HG03066 (cell line): ENCODE measurements around the gene DHX32.

Experiments
- ATAC-seq: cut with Tn5 transposase; IDR thresholded peaks from one replicate; pipeline ENCODE4 v1.9.1; 2021; ENCODE audit warnings: low read depth; ENCODE audit not compliant: unreplicated experiment

Gene DHX32

GRCh38 chr10:125850766-125851731 lies 30.0 kb downstream of the DHX32 start:
- ATAC-seq: no peak

DNA sequence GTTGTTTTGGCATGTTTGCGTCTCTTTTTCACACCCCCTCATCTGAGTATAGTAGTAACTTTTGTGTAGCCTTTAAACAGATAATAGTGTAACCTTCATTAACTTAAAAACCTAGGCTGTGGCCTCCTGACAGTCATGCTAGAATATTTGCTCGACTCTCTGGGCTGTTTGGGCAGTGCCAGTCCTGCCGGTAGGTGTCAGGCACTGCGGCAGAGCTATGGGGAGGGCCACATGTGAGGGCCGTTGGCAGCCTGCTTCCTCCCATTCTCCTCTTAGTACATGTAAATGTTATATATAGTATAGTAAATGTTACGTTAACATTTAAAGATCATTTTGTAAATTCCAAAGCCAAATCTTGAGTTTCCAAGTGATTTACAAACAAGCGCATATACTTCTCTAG lies 31.6 kb downstream of the DHX32 start:
- ATAC-seq: no peak

DNA sequence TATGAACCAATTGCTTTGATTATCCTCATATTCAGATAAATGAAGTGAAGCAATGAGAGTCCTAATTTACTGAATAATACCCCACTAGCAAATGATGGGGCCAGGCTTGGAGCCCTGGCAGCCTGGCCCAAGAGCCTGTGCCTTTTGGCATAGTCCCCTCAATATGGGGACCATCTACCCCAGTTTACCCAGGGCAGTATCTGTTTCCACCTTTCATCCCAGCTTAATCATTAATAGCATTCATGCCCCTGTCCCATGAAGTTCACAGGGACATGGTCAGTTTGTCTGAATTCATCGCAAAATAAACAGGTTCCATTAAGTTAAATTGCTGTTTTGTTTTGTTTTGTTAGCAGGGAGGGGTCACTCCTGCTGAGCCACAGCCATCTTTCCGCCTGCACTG lies 32.2 kb downstream of the DHX32 start:
- ATAC-seq: no peak

GRCh38 chr10:125848371-125848770 lies 32.7 kb downstream of the DHX32 start:
- no peak for ATAC-seq

DNA sequence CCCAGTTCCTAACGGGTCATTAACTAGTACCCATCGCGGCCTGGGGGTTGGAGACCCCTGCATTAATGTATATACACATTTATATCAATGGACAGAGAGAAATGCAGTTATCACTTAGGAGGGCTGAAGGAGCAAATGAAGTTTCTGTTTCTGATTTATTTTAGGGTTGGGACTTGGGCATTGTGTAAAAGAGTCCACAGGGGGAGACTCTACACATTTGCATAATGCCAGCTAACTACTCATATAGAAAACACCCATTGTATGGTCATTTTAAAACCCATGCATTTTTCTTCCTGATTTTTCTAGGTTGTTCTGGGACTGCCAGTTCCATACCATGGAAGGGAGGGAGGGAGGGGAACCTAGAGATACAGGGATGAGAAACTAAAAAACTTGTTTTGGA lies 34.2 kb downstream of the DHX32 start:
- no peak for ATAC-seq

DNA sequence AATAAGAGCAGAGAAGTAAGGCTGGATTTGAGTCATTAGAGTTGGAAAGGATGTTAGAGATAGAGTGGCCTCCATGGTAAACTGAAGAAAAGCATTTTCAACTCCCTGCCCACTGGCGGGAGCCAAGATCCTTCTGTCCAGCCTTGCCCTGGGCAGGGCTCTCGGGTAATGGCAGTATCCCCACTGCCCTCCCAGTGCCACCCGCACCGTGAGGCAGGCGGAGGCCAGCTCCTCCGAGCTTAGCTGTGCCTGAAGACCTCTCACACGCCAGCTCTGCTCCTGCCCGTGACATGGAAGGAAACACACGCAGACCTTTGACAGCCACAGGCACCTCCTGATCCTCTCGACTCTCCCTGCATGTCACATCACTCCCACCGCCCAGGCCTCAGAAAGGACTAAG lies 35.5 kb downstream of the DHX32 start:
- no peak for ATAC-seq

DNA sequence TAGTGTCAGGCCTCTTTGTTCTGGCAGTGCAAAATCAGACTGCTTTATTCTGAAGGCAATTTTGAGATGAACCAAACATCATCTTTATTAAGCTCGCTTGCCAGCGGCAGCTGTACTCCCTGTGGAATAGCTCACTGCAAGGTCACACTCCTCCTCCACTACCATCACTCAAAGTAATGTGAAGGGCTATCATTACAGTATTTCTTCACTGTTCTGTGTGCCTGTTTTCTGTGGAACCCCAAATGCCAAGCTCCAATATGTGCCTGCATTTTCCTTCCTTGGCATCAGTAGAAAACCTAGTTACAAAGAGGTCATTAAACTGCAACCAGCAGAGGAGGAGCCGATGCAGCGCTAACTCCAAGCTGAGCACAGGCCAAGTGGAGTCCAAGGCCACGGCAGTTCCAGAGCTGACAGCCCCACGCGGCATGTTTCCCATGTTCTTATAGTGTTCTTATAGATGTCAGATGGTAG lies 36.3 kb downstream of the DHX32 start:
- ATAC-seq: no peak

- ATAC-seq: no peak
Measured at GRCh38 chr10:125843603-125844329, 37.3 kb downstream of the DHX32 start.

DNA sequence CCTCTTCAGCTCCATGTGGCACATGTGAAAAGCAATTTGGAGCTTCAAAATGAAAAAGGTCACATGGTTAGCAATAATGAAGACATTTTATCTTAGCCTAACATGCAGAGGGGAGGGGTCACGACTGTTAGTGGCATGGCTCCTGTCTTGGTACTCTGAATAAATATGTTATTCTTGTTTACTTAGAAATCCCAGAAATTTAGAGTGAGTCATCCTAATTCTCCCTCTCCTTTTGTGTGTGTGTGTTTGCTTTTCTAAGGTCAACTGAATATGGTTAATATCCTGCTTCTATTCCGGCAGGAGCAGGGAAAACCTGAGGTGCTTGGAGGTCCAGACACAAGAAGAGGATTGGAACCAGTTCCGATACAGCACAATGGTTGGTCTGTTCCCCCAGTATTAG lies 40.1 kb downstream of the DHX32 start:
- no peak for ATAC-seq

GRCh38 chr10:125840406-125840805 lies 40.7 kb downstream of the DHX32 start:
- ATAC-seq: no peak

GRCh38 chr10:125838802-125839575 lies 42.1 kb downstream of the DHX32 start:
- ATAC-seq: no peak

DNA sequence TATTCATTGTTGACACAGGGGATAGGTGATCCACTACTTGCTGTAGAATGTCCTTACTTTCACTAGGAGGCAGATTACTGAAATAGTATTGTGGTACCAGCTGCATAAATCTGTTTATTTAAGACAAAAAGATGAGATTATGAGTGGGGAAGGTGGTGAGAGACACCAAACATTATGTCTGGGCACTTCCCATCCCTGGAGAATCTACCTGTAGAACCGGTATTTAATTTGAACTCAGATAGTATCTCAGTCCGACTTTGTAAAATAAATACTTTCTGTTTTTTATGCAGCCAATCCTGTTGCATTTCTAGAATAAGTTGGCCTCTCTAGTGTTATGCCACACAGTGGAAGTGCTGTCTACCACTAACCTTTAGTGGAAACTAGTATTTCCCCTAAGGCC lies 44.3 kb downstream of the DHX32 start:
- ATAC-seq: no peak

GRCh38 chr10:125828311-125828710 lies 52.8 kb downstream of the DHX32 start:
- ATAC-seq: no peak

- ATAC-seq: no peak
Measured at GRCh38 chr10:125827133-125827532, 54.0 kb downstream of the DHX32 start.

- no peak for ATAC-seq
Measured at GRCh38 chr10:125824736-125825135, 56.4 kb downstream of the DHX32 start.

- no peak for ATAC-seq
Measured at GRCh38 chr10:125823663-125824251, 57.3 kb downstream of the DHX32 start.

DNA sequence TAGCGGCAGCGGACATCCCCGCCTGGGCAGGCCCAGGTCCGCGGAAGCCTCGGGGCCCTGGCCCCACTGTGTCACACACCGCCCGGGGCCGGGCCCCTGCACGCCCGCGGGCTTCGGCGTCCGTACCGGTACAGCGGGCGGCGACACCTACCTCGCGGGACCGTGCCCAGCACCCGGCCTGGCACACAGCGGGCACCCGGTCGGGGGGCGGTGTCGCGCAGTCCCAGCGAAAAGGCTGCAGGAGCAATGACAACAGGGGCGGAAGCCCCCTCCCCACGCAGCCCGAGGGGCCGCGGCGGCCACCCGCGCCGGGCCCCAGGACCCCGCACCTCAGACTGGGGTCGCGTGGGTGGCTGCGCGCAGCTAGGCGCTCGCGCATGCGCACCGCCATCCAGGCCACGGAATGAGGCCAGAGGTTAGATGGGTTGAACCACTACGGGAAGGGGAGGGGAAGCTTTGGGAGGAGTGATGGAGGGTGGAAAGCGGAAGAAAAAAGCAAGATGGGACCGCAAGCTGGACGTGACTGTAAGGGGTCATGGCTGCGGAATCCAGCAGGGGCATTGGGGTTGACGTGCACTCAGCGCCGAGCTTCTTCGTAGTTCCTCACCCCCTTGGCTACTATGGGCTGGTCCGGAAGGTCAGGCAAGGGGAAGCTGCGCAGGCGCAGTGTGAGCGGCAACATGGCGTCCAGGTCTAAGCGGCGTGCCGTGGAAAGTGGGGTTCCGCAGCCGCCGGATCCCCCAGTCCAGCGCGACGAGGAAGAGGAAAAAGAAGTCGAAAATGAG lies 58.0 kb downstream of the DHX32 start, which contains the start of the genes BCCIP and UROS:
TSS of gene BCCIP (plus strand) at position 669 of the 785 bp plus-strand sequence. CDS start at position 681, 12 bp downstream.
TSS of gene UROS (minus strand) at position 381 of the 785 bp plus-strand sequence. CDS start 6,759 bp downstream, outside the sequence.
- ATAC-seq: peak; percentile 74

- ATAC-seq: peak; percentile 45
Measured at GRCh38 chr10:125820701-125821100, 60.4 kb downstream of the DHX32 start.

GRCh38 chr10:125817337-125817946 lies 63.6 kb downstream of the DHX32 start:
- no peak for ATAC-seq
